H1 (cell line): Measurements from ENCODE around the gene REG1B. TPM values are rescaled to one million over a fixed set of nuclear protein-coding genes. Genes with fewer than 3 reads are reported as not detected.

ENCODE experiments used
- JUND ChIP-seq: IDR thresholded peaks from 2 replicates; pipeline ENCODE4 v1.6.1; 2011; ENCODE audit warnings: mild to moderate bottlenecking, improper control_type of control experiment, low read length
- NRF1 ChIP-seq: IDR thresholded peaks from 2 replicates; pipeline ENCODE4 v1.6.1; 2011; ENCODE audit warnings: mild to moderate bottlenecking, low read depth, low read length, improper control_type of control experiment
- SAP30 ChIP-seq: fragments of 300-600 bp; sonication (generic); IDR thresholded peaks from 2 replicates; pipeline ENCODE4 v1.7.1; 2012; ENCODE audit warnings: low read length, moderate library complexity, mild to moderate bottlenecking, inconsistent platforms; ENCODE audit not compliant: insufficient read depth, insufficient replicate concordance
- SIRT6 ChIP-seq: IDR thresholded peaks from one replicate; pipeline ENCODE4 v1.7.1; 2012; ENCODE audit warnings: low read length, inconsistent platforms
- polyA plus RNA-seq, 7 experiments: library from polyadenylated mRNA; depleted of rRNA in 3 of 7; stranded (reverse) in 5 of 7; unstranded in 2 of 7; fragments of >200 nt in 5 of 7; fragments of 200-250 nt in 2 of 7; gene quantifications; 1 replicate in 5 of 7; 2 replicates in 1 of 7; 4 replicates in 1 of 7; pipeline versions ENCODE4 v1.2.1 to v1.2.3, GENCODE V29; 2011 to 2013; ENCODE audit warnings: missing spikeins in 2 of 7, mixed read lengths in 2 of 7
- total RNA-seq: library from RNA; stranded (reverse); fragmentation: NEBNext Ultra II Directional; extraction: Animal tissue kit (Norgen Biotek cat#: 25700); gene quantifications from 2 replicates; pipeline ENCODE4 v1.2.1, GENCODE V29; 2021
- TF ChIP-seq, protein P1 (sequence below): fragments of 300-600 bp; sonication (generic); IDR thresholded peaks from 2 replicates; pipeline ENCODE4 v1.7.1; 2012; ENCODE audit warnings: low read length, moderate library complexity, mild to moderate bottlenecking, inconsistent platforms; ENCODE audit not compliant: insufficient replicate concordance

The REG1B gene
- total and polyA plus RNA-seq, 2 of the 8 experiments (the other 6 are each of a cell fraction or from before 2014, with no cell fraction given): not detected

DNA sequence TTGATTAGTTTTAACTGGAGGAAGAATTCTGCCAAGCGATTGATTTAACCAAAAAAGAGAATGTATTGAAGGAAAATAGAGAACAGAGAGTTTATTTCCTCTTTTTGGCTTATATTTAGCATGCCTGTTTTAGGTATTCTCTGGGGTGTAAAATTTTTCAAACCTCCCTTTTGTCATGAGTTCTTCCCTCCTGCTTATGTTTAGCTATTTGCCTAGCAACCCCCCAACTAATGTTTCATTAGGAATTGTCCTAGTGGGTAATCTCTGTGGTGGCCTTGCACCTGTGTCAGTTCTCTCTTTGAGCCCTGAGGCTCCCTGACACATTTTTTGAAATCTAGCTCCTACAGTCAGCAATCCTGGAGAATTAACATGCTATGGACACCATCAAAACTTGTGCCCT lies 12.5 kb upstream of the REG1B start (continued):
- TF ChIP-seq, protein P1, sequence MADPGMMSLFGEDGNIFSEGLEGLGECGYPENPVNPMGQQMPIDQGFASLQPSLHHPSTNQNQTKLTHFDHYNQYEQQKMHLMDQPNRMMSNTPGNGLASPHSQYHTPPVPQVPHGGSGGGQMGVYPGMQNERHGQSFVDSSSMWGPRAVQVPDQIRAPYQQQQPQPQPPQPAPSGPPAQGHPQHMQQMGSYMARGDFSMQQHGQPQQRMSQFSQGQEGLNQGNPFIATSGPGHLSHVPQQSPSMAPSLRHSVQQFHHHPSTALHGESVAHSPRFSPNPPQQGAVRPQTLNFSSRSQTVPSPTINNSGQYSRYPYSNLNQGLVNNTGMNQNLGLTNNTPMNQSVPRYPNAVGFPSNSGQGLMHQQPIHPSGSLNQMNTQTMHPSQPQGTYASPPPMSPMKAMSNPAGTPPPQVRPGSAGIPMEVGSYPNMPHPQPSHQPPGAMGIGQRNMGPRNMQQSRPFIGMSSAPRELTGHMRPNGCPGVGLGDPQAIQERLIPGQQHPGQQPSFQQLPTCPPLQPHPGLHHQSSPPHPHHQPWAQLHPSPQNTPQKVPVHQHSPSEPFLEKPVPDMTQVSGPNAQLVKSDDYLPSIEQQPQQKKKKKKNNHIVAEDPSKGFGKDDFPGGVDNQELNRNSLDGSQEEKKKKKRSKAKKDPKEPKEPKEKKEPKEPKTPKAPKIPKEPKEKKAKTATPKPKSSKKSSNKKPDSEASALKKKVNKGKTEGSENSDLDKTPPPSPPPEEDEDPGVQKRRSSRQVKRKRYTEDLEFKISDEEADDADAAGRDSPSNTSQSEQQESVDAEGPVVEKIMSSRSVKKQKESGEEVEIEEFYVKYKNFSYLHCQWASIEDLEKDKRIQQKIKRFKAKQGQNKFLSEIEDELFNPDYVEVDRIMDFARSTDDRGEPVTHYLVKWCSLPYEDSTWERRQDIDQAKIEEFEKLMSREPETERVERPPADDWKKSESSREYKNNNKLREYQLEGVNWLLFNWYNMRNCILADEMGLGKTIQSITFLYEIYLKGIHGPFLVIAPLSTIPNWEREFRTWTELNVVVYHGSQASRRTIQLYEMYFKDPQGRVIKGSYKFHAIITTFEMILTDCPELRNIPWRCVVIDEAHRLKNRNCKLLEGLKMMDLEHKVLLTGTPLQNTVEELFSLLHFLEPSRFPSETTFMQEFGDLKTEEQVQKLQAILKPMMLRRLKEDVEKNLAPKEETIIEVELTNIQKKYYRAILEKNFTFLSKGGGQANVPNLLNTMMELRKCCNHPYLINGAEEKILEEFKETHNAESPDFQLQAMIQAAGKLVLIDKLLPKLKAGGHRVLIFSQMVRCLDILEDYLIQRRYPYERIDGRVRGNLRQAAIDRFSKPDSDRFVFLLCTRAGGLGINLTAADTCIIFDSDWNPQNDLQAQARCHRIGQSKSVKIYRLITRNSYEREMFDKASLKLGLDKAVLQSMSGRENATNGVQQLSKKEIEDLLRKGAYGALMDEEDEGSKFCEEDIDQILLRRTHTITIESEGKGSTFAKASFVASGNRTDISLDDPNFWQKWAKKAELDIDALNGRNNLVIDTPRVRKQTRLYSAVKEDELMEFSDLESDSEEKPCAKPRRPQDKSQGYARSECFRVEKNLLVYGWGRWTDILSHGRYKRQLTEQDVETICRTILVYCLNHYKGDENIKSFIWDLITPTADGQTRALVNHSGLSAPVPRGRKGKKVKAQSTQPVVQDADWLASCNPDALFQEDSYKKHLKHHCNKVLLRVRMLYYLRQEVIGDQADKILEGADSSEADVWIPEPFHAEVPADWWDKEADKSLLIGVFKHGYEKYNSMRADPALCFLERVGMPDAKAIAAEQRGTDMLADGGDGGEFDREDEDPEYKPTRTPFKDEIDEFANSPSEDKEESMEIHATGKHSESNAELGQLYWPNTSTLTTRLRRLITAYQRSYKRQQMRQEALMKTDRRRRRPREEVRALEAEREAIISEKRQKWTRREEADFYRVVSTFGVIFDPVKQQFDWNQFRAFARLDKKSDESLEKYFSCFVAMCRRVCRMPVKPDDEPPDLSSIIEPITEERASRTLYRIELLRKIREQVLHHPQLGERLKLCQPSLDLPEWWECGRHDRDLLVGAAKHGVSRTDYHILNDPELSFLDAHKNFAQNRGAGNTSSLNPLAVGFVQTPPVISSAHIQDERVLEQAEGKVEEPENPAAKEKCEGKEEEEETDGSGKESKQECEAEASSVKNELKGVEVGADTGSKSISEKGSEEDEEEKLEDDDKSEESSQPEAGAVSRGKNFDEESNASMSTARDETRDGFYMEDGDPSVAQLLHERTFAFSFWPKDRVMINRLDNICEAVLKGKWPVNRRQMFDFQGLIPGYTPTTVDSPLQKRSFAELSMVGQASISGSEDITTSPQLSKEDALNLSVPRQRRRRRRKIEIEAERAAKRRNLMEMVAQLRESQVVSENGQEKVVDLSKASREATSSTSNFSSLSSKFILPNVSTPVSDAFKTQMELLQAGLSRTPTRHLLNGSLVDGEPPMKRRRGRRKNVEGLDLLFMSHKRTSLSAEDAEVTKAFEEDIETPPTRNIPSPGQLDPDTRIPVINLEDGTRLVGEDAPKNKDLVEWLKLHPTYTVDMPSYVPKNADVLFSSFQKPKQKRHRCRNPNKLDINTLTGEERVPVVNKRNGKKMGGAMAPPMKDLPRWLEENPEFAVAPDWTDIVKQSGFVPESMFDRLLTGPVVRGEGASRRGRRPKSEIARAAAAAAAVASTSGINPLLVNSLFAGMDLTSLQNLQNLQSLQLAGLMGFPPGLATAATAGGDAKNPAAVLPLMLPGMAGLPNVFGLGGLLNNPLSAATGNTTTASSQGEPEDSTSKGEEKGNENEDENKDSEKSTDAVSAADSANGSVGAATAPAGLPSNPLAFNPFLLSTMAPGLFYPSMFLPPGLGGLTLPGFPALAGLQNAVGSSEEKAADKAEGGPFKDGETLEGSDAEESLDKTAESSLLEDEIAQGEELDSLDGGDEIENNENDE: no peak
- TF ChIP-seq NRF1: no peak
- no peak for TF ChIP-seq SIRT6
- TF ChIP-seq SAP30: no peak
- no peak for TF ChIP-seq JUND
